GM19438 (cell line): ENCODE data around the gene UST.
"Not testable (repeated sequence)": the region's sequence is repeated elsewhere in the genome, so short reads cannot be mapped to it uniquely, and the experiment has no call there.

Experiments
- ATAC-seq: cut with Tn5 transposase; IDR thresholded peaks from one replicate; pipeline ENCODE4 v1.9.1; 2021; ENCODE audit warnings: low read depth; ENCODE audit not compliant: unreplicated experiment

The UST gene

DNA sequence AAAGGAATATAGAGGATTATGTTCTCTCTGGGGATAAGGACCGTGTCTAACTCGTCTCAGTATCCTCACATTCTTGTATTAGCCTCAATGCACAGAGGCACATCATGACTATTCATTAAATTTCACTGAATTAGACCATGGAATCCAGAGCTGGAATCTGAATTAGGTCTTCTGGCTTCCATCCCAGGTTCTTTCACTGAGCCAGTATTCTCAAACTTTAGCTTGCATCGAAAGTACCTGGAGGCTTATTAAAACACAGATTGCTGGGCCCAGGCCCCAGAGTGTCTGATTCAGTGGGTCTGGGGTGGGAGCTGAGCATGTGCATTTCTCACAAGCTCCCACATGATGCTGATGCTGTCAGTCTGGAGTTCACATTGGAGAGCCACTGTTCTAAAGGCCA, 142.0 kb downstream of the UST start:
- ATAC-seq, result no peak

DNA sequence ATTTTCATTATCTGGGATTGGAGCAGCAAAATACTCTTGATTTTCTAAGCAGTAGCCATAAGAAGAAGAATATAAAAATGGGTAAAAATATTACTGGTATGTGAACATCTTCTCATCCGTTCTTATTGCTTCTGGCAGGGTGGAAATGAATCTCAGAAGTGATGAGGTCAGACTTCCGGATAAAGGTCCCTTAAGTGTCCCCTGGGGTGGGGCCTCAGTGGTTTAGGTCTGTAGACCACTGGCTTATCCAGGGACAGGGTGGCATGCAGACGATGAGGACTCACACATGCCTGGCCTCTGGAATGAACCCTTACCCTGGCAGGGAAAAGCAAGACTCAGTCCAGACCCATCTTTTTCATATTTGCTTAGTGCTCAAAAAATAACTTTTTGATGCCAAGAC, 143.3 kb downstream of the UST start:
- no peak for ATAC-seq

DNA sequence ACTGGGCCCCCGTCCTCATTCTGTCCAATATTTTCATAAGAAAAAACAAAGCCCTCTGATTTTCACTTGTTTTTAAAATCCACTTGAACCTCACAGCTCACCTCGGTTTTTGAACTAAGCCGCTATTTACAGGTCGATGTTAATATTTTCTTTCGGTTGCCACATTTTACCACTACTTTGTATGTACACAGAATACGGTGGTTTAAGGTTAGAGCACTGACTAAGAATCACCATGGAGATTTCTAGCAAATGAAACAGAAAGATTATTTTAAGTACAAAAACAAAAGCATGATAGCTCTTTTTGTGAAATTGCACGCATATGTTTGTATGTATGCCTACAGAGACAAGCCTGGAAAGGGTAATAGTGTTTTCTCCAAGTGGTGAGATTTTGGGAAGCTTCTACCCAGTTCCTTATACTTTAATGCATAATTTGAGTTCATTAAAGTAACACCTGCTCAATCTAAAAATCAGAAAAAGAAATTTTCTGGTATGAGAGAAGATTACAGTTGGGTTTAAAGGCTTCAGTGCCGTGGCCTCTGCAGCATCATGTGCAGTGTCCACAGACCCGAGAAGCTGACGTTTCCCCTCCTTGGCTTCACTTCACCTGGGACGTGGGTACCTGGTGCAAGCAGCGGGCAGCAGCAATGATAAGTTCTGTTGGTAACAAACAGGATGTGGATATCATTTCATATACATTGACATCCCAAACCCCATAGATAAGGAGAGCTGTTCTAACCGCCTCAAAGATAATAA, 144.0 kb downstream of the UST start:
- no peak for ATAC-seq

DNA sequence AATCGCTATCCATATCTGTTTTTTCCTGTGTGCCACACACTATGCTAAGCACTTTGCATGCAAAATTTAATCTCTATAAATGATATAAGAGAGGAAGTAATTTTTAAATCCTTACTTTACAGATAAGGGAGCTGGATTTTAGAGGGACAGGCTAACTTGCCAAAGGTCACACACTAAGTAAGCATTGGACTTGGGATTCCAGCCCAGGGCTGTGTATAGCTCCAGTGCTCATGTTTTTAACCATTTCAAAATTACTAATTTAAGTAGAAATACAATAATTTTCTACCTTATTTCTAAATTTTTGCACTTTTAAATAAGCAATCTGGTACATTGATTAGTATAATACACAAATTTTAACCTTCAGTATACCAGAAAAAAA, 144.6 kb downstream of the UST start:
- ATAC-seq, result no peak

DNA sequence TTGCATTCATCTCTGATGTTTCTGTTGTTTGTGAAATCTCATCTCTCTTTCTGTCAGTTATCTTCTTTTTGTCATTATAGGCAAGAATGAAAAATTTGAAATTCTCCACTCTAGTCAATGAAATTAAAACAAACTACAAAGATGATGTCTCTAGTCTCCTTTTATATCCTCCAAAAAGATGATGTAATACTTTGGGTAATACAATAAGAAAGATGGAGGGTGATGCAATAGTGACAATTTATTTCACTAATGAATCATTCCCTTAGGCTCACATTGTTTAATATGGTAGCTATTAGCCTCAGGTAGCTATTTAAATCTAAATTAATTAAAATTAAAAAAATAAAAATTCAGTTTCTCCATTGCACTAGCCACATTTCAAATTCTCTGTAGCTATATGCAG, 145.4 kb downstream of the UST start:
- no peak for ATAC-seq

DNA sequence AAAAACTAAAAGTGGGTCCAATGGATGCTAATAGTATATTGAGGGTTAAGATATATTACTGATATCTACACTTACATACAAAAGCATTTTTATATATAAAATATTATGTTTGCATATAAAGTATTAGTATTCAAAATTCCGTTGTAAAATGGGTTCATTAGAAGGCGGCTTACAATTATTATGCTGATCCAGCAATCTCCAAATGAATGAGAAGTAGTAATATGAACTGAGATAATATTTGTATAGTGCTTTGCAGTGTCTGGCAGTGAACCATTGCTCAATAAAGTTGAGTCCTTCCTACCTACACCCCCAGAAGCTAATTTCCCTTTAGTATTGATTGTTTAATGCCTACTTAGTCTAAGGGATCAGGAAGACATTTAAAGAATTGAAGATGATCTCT, 146.2 kb downstream of the UST start:
- no peak for ATAC-seq

DNA sequence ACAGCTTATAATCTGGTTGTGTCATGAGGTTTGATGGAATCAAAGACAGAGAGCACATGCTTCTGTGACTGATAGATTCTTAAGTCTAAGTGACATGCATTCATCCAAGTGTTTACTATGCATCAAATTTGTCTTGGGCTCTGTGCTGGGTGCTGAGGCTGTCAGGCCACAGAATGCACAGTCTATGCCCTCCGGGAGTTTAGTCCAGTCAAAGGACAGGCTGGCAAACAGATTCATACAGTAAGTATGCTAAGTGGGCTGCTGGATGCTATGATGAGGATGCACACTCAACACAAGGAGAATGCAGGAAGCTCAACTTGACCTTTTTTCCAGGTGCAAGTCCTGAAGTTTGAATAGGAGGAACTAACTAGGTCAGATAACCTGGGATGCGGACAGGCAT, 146.7 kb downstream of the UST start:
- no peak for ATAC-seq

DNA sequence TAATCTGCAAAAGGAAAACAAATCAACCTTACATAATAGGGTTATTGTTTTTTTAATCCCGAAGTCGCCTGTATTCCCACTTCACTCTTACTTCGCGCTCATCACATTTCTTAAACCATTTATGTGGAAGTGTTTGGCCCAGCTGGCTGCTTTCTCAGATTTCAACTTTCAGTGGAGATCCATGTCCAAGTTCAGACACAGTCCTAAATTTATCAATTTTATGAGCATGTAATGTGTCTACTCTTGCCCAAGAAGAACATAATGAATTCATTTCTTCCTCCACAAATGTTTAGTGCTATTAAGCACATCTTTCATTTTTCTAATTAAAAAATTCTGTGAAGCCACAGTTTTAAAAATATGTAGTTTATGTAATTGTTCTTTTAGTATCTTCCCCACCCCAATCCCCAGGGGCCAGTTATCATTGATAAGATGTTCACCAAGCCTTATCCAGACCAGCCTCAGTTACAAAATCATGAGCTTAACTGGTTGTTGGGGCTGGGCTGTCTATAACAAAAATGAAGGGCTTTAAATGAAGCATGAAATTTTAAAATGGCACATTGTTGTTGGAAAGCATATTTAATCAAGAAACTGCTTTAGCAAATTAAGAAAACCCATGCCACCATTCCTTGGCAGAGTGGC, 151.7 kb downstream of the UST start:
- no peak for ATAC-seq

DNA sequence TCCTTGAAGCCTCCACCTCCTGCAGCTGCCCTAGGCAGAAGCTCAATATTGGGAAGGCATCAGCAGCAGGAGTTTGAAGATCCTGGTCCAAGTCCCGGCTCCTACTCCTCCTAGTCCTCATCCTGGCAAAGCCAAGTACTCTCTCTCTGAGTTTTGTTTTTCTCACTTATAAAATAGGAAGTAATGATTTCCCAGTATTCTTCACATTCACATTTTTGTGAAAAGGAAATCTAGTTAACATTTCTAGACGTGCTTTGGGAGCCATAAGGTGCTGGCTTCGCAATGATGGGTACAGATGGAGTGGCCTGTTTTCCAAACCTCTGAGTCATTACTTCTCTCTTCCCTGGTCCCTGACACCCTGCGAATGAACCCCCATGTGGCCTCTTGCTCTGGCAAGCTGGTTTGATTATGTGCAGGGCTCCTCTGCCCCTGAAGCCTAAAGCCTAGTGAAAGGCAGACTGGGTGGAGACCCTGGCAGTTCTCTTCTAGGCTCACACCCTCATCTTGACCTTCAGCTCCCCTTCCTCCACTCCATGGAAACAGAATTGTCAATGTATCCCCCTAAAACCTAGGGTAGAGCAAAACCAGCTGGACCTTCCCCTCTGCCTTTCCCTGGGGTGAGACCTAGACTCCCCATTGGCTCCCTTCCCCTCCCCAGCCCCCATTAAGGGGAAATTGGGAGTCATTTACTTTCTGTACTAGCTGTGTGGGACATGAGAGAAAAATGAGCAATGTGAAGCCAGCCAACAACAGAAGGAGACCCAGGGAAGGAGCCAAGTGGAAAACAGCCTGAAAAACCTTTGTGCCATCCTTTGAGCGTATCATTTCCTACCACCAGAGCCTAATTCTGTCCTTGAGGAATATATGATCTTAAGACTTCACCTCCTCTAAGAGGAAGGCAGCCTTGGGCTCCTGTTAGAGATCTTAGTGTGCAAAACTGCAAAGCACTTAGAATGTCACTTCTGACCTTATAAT, 158.4 kb downstream of the UST start:
- ATAC-seq, result no peak

DNA sequence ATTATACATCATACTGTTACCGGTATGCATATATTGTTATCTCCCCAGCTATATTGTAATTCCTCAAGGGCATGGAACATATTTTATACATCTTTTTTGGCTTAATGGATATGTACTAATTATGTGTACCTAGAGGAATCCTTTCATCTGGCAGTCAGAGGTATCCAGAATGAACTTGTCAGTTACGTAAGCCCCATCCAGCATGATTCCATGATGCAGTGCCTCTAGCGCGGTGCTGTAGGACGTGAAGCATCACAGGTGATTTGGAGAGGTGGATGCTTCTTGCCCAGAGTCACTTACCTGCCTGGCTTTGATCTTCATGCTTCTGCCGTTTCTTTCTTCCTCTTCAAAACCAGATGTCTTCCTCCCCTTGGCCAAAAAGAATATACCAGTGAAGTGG, 159.1 kb downstream of the UST start:
- no peak for ATAC-seq

DNA sequence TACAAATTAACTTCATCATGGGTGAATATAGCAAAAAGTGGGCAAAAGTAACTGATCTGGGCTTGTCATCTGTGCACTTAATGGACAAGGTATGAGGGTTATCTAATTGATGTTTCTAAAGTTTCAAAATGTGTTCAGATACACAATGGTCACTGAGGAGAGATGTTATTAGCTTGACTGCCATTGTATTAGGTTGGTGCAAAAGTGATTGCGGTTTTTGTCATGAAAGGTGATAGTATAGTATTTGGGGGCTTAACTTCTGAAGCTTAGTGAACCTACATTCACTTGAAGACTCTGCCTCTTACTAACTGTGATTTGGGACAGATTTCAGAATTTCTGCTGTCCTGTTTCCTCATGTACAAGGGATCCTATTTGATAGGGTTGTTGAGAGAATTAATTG, 159.6 kb downstream of the UST start:
- ATAC-seq, result no peak

DNA sequence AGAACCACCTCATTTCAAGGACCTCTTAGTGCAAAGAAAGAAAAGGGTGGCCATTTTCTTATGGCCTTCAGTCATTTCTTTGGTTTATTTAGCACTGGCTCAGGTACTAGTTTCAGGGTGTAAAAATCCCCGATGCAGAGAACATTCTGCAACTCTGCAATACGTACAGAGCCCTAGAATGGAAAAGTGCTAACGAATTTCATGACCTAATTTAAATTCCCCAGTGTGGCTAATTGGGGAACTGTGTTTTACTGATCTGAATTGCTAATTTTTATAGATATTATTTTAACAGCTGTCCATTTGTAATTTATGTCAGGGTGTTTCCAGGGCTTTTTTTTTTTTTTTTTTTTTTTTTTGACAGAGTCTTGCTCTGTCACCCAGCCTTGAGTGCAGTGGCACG, 160.7 kb downstream of the UST start:
- no peak for ATAC-seq

DNA sequence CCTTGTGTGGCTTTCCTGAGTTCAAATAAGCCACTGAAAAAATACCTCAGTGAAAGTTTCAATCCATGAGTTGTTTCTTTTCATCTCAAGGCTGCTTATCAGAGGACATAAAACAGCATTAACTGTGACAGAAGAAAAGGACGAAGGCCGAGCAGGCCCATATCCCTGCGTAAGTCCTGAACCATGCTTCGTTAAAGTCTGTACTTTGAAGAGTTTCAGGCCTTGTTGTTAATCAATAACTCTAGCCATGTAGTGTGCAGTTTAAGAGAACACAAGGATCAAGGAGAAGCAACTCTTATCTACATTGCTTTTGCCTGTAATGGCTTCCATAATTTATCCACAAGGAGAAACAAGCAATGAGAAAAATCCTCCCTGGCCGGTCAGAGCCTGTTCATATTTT, 165.4 kb downstream of the UST start:
- no peak for ATAC-seq

DNA sequence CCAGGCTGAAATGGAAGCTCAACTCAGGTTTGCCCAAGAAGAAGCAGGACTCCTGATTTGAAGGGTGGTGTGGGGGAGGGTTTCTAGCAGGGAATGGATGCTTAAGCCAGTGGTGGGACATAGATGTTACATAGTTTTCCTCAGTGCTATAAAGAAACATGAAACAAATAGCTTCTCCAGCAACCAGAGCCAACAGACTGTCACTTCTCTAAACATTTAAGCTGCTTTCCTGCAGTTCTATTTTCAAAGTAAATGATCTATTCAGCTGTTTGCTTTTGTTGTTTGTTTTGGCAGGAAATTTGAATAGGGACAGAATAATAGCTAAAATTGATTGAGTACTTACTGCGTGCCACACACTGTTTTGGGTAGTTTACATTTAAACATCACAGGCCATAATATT, 169.0 kb downstream of the UST start:
- ATAC-seq, result no peak

DNA sequence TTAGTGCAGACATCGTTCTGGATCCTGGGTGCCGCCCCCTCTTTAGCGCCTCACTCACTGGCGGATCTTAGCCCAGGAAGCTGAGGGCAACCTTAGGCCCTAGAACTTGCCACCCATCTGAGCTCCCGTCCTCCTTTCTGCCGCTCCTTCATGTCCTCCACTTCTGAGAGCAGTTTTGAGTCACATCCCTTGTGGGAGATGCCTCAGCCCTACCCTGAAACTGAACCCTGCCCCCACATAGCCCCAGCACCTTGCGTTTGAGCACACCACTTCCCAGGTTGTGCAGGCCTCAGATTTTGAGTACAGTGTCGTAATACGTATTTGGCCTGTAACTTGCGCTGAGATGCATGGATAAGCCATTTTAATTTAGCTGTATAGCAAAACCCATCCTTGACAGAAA, 169.7 kb downstream of the UST start:
- not testable (repeated sequence) for ATAC-seq

DNA sequence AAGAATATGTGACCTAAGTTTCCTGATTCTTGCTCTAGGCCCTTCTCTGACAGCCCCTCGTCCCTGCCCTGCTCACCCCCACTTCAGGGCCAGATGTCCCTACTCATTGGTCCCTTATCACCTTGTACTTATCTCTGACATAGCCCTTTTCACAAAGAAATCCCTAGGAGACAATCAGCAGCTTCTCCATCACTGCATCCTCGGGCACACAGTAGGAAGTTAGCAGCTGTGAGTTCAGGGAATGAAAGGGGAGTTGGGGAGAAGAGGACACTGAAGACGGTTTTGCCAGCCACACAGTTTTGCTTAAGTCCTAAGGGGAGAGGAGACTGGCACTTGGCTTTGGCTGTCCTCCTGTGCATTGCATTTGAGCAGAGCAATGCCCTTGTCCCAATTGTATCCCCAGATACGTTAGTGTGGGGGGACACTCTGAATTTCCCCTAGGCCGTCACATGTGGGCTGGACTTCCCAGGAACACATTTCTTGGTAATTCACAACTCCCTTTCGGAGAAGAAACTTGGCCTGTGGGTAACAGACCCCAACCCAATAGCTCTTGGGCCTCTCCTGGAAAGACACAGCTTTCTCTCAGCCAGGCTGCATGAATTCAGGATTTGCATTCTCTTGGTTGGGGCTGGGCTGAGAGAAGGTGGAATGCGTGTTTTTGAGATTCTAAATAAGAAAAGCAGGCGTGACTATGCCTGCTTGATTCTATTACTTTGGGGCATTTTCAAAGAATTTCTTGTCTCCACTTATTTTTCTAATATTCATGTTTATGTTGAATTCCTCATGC, 177.6 kb downstream of the UST start:
- no peak for ATAC-seq

DNA sequence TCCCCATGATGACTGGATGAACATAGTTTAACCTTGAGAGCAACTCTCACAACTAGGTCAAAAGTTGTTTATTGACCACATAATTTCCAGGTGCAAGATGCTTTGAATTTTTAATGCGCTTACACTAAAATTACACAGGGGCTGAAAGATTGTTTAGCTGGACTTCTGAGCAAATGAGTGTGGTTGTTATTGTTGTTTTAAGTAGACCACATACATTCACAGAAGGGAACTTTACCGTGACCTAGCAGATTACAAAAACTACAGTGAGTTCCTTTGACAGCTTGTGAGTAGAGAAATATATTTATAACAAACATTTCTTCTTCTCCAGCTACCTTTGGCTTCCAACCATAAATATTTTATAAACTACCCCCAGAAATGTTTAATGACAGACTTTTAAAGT, 178.9 kb downstream of the UST start:
- no peak for ATAC-seq

DNA sequence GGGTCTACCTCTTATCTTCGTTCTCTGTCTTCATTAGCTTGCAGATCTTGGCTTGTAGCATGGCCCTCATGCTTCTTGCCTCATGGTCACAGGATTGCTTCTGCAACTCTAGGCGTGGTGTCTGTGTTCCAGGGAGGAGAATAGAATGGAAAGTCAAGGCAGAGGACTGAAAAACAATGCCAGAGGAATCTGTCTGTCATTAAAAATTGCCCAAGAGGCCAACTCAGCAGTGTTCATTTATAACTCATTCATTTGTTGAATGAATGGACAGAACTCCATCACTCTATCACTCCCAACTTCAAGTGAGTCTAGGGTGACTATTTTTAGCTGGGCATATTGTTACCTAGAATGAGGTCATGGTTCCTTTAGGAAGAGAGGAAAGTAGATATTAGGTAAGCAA, 179.6 kb downstream of the UST start:
- no peak for ATAC-seq

DNA sequence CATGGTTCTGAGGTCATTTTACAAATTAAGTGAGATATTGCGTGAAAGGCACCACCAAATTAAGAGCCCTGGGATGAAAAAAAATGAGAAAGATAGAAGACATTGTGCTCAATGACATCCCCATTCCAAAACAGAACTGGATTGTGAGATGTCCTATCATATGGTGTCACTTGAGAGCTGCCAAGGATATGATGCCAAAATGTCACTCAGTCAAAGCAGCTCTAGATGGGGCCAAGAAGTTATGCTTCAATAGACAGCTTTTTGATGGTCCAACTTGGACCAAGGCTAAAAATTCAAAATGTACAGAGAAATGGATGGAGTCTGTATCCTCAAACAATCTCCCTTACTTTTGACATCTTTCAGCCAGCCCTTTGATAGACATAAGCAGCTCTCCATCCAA, 180.8 kb downstream of the UST start:
- ATAC-seq, result no peak

DNA sequence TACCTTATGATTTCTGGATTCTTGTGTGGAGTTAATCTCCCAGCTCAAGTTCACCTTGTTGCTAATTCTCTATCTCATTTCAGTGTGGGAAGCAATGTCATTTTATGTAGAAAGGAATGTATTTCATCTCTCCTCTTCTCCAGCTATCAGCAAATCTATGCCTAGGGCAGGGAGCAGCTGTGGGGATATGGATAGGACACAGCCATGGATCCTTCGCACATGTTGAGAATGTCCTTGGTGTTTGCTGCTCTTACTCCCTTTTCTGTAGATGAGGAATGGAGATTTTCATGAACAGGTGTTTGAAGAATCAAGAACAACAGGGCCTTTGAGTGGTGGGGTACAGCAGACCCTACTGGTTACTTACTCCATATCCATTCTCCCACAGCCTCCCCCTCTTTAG, 182.0 kb downstream of the UST start:
- no peak for ATAC-seq

DNA sequence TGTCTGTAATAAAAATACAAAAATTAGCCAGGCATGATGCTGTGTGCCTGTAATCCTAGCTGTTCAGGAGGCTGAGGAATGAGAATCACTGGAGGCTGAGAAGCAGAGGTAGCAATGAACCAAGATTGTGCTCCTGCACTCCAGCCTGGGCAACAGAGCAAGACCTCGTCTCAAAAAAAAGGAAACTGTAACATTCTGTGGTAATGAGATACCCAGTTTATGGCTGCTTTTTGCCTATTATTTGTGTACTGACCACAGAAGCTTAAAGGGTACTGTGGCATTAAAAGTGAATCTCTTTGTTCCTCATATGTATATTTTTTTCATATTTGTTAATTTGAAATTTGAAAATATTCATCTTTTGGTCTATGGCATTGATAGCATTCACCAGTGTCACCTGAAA, 185.4 kb downstream of the UST start:
- ATAC-seq, result no peak
